Middle frontal gyrus (tissue), 1 donor: ENCODE data around the gene TCL1B.
"Not testable (repeated sequence)": the region's sequence is repeated elsewhere in the genome, so short reads cannot be mapped to it uniquely, and the experiment has no call there.

ENCODE experiments used
- DNase-seq: peaks from one replicate; pipeline ENCODE4 v3.0.0-alpha.2; 2015; ENCODE audit warnings: low spot score; ENCODE audit errors: extremely low spot score

TCL1B gene, protein sequence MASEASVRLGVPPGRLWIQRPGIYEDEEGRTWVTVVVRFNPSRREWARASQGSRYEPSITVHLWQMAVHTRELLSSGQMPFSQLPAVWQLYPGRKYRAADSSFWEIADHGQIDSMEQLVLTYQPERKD

DNA sequence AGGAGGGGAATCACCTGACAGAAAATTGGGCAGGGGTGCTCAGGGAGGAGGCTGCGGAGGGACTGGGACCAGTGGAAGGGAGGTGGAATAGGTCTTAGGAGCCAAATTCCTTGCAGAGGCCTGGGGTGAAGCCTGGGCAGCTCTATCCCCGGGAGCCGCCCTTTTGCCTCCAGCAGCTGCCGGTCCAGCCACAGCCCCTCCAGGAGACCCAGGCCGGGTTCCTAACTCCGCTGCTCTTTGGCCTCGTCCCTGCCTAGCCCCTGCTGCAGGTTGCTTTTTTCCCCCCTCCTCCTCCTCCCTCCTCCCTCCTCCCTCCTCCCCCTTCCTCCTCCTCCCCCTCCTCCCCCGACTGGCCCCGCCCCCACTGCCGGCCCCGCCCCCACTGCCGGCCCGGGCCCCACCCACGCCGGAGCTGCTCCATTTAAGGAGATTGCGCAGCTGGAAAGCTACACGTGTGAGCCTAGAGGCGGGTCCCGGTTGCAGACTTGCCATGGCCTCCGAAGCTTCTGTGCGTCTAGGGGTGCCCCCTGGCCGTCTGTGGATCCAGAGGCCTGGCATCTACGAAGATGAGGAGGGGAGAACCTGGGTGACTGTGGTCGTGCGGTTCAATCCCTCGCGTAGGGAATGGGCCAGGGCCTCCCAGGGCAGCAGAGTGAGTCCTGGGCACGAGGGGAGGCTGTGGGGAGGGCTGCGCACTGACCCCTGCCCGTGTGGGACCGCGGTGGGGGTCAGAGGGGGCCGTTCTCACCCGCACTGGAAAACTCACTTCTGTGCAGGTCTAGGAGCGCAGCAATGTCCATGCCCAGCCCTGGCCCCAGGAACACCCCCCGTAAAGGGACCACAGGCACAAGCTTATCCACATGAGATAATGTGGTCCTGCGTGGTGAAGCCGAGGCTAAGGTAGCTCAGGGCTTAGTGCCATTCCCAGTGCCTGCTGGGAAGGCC is at the start of gene TCL1B:
TCL1B (plus strand) TSS at position 449 of the 945 bp plus-strand sequence; CDS start at position 491, 42 bp downstream.
- no peak for DNase-seq

DNA sequence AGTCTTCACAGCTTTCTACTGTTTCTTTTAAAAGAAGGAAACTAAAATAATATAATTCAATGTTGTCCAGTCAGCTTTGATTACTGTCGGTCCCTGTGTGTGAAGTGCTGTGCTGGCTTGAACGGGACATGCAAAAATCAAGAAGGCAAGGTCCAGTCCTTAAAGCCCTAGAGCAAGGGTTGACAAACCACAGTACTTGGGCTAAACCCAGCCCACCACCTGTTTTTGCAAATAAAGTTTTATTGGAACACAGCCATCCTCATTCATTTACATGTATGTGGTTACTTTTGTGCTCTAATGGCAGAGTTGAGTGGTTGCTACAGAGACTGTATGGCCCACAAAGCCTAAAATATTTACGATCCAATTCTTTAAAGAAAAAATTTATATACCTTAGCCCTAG is 41.2 kb upstream of the TCL1B start:
- DNase-seq, result no peak

DNA sequence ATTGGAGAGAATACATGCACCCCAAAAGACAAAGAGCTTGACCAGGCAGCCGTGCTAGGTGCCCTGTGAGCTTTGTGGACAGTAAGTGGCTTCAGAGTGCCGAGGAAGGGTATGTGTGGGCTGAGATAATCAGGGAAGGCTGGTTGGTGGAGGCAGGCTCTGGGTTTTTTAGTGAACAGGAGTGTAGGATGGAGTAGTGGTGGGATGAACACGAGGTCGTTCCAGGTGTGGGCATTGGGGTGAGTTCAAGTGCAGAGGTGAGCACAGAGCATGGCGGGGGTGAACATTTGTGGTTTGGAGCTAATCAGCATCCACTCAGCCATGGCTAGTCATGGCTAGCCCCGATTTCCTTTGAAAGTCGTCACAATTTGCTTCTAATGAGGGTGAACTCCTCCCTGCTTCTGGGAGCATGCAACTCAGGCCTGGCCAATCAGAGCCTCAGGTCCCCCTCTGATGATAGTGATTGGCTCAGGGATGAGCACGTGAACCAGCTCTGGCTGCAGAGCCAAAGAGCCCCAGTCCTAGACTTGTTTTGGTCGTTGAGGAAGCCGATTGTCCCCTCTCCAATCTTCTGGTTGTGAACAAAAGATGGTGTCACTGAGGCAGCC is 40.7 kb upstream of the TCL1B start:
- DNase-seq, result no peak

DNA sequence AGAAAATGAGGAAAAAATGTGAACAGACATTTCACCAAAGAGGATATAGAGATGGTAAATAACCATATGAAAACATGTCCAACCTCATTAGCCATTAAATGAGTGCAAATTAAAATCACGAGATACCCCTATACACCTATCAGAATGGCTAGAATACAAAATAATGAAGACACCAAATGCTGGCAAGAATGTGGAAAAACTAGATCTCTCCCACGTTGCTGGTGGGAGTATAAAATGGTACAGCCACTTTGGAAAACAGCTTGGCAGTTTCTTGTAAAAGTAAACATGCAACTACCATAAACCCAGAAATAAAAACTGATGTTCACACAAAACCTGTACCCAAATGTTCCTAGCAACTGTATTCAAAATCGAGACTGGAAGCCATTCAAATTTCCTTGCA is 38.3 kb upstream of the TCL1B start:
- no peak for DNase-seq

DNA sequence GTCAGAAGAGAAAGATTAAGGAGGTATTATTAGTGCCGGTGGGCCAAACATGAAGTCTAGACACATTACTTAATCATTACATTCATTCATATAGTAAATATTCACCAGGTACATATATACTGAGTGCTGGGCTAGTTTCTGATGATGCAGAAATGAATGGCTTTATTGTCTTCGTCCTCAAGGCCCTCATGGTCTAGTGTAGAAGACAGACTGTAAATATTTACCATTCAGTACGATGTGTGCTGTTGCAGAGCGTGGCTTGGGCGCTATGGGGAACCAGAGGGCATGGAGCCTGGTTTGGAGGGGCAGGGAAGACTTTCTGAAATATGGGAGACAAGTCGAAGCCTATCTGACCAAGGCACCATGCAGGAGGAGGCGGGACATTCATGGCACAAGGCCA is 37.0 kb upstream of the TCL1B start:
- DNase-seq, result no peak

DNA sequence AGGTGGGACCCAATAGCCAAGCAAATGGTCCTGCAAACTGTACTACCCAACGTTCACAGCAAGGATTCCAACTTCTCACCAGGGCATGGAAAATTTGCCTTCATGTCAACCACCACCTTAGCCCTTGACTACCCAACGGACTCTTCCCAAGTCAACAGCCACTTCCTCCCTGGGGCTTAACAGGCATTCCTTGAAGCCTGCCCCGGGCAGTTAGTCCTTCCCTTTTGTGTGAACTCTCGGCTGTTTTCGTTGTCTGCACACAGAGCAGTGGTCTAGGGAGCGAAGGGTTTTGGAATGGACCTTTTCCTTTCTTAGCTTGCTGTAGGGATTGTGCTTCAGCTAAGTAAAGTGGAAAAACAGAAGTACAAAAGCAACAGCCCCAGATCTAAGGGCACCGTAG is 35.2 kb upstream of the TCL1B start:
- no peak for DNase-seq

DNA sequence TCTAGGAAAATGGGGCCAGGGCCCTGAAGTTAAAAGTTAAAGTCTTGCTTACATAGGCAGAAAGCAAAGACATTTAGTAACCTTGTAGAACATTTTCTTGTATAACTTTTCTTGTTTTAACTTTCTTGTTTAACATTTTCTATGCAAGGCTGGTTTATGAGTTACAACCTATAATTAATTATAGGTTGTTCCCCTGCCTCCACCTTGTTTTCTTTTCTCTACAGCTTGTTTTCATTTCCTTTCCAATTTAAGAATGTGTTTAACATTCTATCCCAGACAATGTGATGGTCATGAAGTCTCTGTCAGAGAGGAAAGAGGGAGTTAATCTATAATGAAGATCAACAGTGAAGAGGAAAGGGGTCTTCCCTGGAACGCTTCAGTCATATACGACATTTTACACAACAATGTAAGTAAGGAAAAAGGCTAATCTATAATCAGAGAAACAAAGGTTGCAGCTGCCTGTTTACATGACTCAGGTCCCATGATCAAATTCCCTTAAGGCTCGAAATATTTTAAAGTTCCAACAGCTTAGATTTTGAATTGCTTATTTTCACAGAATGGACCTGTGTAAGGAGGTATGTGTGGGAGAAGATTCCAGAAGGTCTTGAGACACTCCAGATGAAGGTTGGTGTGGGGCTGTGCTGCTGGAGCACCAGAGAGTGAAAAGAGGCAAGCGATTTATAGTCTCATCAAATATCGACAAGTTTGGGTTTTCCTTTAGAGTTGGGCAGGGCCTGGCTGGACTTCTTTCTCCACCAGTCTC is 34.2 kb upstream of the TCL1B start:
- no peak for DNase-seq

DNA sequence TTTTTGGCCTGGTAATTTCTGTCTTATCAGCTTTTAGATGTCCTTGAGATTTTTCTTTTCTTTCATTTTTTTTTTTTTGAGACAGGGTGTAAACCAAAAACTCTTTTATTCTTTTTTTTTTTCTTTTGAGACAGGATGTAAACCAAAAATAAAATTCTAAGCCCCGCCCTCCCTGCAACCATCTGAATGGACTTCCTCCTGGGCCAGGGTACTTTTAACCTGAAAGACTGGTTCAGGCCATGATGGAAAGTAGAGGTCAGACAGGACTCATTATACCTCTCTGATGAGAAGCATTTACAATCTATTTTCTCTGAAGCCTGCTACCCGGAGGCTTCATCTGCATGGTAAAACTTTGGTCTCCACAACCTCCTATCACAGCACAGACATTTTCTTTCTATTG is 33.5 kb upstream of the TCL1B start:
- no peak for DNase-seq

DNA sequence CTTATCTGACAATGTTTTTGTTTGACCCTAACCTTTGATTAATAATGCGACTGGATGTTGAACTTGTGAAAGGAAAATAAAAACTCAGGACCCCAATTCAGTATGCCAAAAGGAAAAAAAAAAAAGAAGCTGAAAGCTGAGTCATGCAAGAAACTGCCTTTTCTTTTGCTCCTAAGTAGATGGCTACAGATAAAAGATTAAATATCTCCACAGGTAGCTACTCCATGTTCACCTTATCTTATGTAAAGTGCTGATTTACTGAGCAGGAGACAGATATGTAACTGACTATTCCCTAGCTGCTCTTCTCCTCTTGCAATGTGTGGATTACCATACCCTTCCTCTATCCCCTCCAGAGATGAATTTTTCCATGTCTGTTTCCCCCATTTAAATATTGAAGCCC is 30.8 kb upstream of the TCL1B start:
- DNase-seq, result no peak

DNA sequence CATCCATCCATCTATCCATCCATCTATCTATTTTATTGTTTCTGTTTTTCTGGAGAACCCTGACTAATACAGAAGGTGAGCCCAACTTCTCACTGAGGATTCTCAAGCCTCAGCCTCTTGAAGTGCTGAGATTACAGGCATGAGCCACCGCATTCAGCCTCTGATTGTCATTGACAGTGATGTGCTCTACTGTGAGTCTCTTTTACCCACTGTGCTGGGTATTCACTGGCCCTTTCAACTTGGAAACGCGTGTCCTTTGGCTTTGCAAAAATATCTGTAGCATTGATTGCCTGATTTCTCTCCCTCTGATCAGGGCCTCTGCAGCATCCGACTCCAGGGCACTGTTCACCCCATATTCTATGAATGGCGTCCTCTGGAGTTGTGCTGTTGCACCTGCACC is 29.6 kb upstream of the TCL1B start:
- DNase-seq, result no peak

DNA sequence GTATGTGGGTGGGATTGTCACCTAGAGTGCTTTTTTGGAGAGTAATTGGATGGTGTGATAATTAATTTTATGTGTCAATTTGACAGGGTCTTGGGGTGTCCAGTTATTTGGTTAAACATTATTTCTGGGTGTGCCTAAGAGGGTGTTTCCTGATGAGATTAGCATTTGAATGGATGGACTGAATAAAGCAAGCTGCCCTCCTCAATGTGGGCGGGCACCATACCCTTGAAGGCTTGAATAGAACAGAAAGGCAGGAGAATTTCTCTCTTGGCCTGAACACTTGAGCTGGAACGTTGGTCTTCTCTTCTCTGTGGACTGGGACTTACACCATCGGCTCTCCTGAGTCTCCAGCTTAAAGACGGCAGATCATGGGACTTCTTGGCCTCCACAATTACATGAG is 28.8 kb upstream of the TCL1B start:
- no peak for DNase-seq

DNA sequence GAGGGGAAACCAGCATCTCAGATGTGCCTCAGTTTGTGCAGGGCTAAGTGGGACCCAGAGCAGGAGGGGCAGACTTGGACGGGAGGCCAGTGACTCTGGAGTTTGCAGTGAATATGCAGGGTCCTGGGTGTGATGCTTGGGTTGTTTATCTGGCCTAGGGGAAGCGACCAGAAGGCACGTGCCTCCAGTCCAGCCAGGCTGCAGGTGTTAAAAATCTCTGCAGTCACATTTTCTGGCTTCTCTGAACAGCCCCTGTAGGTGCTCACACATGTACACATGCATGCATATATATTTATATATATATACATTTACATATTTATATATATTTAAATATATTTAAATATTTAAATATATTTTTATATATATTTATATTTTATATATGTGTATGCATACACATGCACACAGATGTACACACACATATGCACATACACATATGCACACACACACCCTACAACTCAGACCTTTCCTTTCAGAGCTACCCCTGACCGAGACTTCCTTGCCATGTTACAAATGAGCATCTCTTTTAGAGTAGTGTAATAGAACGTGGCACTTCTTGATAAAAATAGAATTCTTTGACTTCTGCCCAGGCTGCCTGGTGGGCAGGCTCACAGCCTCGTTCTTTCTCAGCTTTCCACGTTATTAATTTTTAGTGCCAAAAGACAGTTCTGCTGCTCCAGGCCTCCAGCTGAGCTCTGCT is 26.8 kb upstream of the TCL1B start:
- no peak for DNase-seq

DNA sequence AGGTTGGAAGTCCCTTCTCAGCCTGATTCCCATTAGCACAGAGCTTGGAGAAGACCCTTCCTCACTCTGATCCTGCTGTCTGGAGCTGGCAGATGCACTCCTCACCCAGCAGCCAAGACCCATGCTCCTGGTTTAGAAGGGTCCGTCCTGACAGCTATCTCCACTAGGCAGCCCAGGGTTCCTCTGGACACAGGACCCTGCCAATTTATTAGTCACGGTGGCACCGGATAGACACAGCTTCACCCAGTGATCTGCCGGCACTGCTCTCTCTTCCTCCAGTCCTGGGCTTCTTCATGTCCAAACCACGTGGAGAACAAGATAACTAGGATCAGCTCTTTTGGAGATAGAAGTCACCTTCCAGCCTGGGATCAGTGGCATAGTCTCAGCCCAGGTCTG is 26.2 kb upstream of the TCL1B start:
- no peak for DNase-seq

DNA sequence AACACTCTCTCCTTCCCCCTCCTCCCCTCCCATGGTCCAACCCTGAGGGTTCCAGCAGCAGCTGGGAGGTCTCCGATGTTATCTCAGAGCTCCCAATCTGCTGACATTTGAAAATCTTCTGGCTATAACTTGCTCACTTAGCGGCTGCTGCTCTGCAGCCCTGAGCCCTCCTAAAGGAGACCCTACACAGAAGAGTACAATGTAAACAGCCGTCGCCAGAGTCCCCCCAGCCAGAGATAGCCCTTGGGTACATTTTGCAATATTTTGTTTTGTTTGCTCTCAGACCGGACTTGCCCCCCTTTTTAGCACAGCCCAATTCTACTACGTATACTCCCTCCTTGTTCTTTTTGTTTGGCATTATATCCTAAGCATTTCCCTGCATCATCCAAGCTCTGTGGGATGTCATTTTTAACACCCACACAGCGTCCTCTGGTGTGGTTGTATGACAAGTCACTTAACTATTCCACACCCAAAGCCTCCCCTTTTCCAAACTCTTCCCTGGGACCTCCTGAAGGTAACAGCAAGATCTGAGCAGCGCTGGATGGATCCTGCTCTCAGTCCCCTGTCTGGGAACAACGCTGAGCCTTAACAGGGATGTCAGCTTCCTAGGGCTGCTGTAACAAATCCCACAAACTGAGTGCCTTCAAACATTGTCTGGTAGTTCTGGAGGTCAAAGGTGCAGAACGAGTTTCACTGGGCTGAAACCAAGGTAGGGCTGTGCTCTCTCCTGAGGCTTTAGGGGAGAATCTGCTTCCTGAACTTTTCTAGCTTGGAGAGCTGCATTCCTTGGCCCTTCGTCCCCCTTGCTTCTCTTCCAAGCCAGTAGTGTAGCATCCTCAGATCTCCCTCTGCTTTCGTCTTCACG is 25.3 kb upstream of the TCL1B start:
- DNase-seq, result no peak

DNA sequence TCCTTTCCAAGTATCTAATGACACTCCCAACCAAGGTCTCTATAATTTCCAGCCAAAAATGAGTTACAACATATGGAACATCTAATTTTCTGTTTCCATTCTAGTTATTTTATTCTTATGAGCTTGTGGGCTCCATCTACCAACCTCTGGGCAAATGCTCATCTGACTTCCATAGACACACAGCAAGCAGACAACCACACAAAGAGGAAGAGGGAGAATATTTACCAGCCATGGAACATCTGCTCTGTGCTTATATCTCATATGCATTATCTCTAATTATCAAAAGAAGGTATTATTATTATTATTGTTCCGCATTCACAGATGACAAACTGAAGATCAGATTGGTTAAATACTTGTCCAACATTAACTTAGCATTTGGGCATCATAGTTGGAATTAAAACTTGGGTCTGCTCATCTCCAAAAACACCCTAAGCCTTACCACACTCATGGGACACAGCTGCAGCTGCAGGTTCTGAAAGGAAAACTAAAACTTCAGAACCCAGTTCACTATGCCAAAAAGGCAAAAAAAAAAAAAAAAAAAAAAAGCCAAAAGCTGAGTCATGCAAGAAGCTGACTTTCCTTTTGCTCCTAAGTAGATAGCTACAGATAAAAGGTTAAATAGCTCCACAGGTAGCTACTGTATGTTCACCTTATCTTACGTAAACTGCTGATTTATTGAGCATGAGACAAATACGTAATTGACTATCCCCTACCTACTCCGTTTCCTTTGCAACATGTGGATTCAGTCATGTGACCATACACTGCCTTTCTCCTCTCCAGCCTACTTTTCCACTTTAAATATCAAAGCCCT is 23.6 kb upstream of the TCL1B start:
- no peak for DNase-seq

DNA sequence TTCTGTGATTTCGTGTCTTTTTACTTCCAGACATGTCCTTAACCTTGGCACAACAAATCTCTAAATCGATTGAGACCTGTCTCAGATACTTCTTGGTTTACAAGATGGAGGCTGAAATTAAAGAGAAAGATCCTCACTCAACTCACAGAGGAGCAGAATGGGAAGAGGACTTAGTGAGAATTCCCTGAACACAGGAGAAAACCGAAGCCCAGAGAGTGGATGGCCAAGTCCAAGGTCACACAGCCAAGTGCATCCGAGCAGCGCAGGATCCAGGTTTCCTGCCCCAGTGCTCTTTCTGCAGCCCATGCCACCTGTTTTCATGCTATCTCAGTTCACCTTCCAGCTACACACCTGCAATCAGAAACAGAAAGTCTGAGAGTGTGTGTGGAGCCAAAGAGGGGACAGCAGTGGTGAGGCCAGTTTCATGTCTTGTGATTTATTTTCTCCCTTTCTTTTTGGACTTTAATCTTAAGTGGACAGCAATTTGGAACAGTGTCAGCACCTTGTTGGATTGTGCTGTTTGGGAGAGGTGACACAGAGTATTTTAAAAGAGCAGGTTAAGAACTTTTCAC is 22.9 kb upstream of the TCL1B start:
- DNase-seq, result no peak

DNA sequence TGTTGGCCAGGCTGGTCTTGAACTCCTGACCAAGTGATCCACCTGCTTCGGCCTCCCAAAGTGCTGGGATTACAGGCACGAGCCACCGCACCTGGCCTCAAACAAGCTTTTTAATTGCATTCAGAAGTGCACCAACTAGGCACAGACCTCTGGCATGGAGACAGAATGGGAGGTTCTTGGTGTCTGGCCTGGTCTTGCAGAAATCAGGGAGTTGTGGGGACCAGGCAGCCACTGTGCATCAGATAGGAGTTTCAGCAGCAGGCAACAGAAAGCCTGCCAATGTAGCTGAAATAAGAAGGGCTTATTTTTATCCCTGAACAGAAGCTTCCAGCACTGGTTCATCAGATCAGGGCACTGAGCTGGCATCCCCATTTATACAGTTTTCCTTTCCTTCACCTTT is 22.2 kb upstream of the TCL1B start:
- no peak for DNase-seq

DNA sequence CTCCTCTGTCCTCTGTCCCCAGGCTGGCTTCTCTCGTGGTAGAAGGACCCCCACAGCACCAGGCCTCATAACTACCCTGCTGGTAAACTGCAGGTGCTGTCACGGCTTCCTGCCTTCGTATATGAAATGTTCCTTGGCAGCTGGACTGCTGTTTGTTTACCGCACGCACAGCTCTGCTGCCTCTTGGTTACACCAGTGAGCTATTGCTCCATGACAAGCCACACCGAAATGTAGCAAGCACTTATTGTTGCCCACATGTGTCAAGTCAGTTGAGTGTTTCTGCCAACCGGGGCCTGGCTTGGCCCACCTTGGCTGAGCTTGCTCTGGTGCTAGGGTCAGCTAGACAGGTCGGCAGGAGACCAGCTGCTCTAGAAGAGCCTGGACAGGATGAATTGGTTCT is 21.7 kb upstream of the TCL1B start:
- no peak for DNase-seq

DNA sequence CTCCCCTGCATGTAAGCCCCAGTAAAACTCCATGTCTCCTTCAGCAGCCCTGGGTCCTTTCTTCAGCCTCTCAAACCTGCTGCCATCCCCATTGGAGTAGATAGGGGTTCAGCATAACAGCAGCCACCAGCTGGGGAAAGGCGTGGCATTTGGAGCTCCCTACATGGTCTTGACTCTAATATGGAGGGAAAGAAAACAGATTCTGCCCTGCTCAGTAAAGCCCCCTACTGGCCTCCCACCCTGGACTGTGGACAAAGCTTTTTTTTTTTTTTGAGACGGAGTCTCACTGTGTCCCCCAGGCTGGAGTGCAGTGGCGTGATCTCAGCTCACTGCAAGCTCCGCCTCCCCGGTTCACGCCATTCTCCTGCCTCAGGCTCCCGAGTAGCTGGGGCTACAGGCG is 20.7 kb upstream of the TCL1B start:
- DNase-seq, result not testable (repeated sequence)
